Stimulated activated naive CD4-positive, alpha-beta T cell treated with Interleukin-2 at 50 U/mL for 16 hours (primary cell): ENCODE measurements around the gene PKDREJ.

Experiments used
- DNase-seq: peaks from one replicate; lab custom pipeline; 2025; lab: John Stamatoyannopoulos, UW

Gene PKDREJ

DNA sequence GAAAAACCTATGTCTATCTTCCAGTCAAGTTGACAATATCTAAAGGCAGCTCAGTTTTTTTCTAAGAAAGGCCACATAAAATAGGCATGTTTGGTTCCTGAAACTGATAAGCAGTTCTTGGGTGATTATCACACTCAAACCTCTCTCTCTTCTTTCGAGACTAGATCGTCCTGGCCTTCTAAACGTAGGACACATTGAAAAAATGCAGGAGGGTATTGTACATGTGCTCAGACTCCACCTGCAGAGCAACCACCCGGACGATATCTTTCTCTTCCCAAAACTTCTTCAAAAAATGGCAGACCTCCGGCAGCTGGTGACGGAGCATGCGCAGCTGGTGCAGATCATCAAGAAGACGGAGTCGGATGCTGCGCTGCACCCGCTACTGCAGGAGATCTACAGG is 28.2 kb downstream of the PKDREJ start:
- DNase-seq = no peak

DNA sequence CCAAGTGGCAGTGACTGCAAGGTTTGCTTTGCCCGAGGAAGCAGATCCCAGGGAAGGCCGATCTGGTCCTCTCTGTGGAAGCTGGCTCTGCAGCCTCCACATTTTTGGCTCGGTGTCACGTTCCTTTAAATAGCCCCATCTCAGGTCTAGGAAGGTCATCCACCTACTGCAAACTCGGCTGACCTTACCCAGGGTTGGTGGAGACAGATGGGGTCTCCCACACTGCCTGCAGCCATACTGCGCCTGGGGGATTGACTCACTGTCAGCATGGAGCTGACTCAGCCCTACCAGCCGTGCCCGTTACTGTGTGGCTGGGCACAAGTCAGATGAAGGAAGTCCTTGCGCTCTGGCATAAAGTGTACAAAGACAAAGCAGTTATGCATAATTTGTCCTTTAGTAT is 29.9 kb downstream of the PKDREJ start:
- no peak for DNase-seq

DNA sequence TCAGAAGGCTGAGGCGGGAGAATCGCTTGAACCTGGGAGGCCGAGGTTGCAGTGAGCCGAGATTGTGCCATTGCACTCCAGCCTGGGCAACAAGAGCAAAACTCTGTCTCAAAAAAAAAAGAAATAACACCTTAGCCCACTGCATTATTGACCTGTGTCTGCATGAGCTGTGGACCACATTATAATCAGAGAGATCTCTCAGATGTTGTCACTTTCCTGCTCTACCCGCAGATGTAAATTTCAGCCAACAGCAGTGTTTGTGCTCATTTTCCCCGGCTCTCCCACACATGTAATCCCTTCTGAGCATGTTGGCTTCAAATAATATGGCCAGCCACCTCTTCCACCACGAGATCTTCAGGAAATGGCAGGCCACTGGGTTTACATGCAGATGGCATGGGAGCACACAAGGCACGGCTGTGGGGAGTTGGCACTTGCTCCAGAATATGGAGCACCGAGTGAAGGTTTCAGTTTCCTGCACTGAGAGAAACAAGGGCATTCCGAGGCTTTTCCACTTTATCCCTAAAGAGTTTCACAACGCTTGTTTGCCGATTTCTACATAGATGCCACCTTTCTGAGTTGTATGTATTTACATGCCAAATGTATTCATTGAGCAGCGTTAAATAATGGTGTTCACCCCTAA is 32.8 kb downstream of the PKDREJ start:
- no peak for DNase-seq

DNA sequence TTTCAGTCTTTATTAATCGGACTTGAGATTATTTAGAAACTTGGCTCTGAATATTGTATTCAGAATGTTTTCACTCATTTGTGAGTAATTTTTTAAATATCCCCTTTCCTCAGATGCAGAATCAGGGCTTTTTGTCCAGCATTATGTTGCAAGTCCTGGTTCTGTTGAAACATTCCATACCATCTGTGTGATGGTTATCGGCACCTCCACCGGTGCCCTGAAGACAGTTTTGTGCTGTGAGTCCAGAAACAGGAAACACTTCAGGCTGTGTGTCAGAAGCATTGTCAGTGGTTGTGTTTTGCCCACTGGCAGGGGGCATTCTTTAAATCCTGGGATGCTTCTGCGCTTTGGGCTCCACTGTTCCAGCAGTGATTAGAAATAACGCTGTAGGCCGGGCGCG is 33.4 kb downstream of the PKDREJ start:
- DNase-seq = no peak

DNA sequence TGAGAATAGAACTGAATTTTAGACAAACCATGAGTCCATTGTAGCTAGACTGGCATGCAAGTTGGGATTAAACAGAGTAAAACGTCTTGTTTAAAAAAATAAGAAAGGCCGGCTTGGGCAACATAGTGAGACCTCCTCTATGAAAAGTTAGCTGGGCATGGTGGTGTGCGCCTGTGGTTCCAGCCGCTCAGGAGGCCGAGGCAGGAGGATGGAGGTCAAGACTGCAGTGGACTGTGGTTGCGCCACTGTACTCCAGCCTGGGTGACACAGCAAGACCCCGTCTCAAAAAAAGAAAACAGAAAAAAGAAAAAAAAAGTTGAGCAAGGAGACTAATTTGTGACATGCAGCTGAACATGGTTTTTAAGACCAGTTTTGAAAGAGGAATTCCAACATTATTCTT is 36.6 kb downstream of the PKDREJ start:
- no peak for DNase-seq

- DNase-seq = no peak
These were observed 37.5 kb downstream of the PKDREJ start for GRCh38 chr22:46225631-46226030.

DNA sequence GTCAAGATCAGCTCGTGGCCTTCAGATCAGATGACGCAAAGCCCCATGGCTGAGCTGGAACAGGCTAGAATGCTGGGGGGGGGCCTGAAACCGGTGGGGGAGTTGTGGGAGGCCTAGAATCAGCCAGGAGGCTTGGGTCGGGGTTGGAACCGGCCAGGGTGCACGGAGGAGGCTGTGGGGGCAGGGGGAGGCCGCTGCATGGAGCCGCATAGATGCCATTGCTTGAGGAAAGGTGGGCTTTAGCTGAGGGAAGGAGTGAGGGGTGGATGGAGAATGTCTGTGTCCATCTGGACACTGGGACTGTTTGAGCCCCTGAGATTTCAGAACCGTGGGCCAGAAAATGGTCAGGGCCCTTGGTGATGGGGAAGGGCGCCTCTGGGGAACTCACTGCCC is 38.2 kb downstream of the PKDREJ start:
- no peak for DNase-seq

DNA sequence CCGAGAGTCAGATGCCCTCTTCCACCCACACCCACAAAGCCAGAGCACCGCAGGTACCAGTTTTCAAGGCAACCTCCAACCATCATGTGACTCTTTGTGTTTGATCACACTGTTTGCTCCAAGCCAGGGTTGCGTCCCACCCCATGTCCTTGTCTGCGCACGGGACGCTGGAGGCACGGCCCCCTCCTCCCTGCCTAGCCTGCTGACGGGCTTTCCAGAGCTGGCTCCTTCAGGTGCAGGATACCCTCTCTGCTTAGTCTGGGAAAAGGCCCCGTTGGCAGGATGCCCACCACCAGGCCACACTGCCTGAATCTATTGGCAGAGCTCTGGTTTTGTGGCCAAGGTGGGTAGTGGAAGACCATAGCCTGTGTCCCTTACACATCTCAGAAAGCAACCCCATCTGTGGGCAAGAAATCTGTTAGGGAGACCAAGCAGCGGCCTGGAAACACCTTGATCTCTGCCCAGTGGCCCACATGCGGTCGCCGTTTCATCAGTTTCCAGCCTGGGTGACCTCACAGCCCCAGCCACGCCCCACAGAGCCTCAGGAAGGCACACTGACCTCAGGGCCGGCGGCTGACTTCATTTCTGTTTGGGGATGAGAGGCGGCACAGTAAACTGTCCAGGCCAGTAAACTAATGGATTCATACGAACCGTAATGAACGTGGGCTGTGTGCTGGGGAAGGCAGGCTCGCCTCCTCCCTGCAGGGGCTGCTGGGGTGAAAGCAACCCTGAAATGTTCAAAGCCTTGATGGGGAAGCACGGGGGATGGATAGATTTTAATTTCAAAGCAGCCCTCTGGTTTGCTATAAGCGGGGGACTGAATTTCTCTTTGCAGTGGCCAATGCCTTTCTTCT is 38.9 kb downstream of the PKDREJ start:
- no peak for DNase-seq

- no peak for DNase-seq
These were observed 42.2 kb downstream of the PKDREJ start for GRCh38 chr22:46220921-46221320.

GRCh38 chr22:46219636-46220035 is 43.5 kb downstream of the PKDREJ start:
- no peak for DNase-seq

GRCh38 chr22:46214616-46215015 is 48.5 kb downstream of the PKDREJ start:
- no peak for DNase-seq

GRCh38 chr22:46214149-46214548 is 49.0 kb downstream of the PKDREJ start:
- DNase-seq = no peak

DNA sequence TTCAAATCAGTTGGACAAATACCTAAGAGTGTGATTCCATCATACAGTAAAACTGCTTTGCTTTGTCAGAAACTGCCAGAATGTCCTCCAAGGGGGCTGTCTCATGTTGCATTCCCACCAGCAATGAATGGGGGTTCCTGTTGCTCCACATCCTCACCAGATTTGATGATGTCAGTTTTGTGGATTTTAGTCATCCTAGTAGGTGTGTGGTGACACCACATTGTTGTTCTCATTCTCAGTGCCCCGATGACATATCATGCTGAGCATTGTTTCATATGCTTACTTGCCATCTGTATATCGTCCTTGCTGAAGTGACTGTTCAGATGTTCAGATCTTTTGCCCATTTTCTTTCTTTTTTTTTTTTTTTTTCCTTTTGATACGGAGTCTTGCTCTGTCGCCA is 50.1 kb downstream of the PKDREJ start:
- no peak for DNase-seq

DNA sequence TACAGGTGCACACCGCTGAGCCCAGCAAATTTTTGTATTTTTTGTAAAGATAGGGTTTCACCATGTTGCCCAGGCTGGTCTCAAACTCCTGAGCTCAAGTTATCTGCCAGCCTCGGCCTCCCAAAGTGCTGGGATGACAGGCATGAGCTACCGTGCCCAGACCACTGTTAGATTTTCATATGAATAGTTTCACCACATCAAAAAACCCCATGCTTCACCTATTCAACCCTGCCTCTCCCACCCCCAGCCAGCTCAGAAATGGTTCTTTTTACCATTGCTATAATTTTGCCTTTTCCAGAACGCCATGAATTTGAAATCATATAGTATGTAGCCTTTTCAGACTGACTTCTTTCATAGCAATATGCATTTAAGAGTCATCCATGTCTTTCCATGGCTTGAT is 50.9 kb downstream of the PKDREJ start:
- DNase-seq = no peak

DNA sequence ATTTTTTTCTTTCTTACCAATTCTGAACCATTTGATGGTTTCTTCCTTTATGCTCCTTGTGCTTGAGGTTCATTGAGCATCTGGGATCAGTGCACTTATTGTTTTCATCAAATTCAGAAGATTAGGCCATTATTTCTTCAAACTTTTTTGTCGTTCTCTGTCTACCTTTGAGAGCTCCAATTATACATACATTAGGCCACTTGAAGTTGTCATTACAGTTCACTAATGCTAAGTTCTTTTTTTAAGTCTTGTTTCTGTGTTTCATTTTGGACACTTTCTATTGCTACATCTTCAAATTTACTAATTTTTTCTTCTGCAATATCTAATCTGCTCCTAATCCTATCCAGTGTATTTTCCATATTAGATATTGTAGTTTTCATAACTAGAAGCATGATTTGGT is 53.9 kb downstream of the PKDREJ start:
- DNase-seq = no peak
